Measurements from ENCODE around the gene SLC30A10. TPM values are rescaled to one million over a fixed set of nuclear protein-coding genes. Genes with fewer than 3 reads are reported as not detected.

Gene SLC30A10
- total RNA-seq, 1 experiment from 2014 or later = not detected

GRCh38 chr1:219931033-219931432 is 2.7 kb upstream of the SLC30A10 start:
- TF ChIP-seq, protein P1, sequence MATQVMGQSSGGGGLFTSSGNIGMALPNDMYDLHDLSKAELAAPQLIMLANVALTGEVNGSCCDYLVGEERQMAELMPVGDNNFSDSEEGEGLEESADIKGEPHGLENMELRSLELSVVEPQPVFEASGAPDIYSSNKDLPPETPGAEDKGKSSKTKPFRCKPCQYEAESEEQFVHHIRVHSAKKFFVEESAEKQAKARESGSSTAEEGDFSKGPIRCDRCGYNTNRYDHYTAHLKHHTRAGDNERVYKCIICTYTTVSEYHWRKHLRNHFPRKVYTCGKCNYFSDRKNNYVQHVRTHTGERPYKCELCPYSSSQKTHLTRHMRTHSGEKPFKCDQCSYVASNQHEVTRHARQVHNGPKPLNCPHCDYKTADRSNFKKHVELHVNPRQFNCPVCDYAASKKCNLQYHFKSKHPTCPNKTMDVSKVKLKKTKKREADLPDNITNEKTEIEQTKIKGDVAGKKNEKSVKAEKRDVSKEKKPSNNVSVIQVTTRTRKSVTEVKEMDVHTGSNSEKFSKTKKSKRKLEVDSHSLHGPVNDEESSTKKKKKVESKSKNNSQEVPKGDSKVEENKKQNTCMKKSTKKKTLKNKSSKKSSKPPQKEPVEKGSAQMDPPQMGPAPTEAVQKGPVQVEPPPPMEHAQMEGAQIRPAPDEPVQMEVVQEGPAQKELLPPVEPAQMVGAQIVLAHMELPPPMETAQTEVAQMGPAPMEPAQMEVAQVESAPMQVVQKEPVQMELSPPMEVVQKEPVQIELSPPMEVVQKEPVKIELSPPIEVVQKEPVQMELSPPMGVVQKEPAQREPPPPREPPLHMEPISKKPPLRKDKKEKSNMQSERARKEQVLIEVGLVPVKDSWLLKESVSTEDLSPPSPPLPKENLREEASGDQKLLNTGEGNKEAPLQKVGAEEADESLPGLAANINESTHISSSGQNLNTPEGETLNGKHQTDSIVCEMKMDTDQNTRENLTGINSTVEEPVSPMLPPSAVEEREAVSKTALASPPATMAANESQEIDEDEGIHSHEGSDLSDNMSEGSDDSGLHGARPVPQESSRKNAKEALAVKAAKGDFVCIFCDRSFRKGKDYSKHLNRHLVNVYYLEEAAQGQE (IDR thresholded peaks at IDR 0.05; ENCODE audit: insufficient read depth in 1 of 2, low read depth in 2 of 2, low read length in 1 of 2) = no peak
- no peak for TF ChIP-seq SIN3A (IDR thresholded peaks at IDR 0.05; ENCODE audit: borderline replicate concordance, insufficient read depth, low read depth, low read length)
- TF ChIP-seq TCF7L2 (IDR thresholded peaks at IDR 0.05; ENCODE audit: low read depth, low read length) = no peak
- TF ChIP-seq, protein P2, sequence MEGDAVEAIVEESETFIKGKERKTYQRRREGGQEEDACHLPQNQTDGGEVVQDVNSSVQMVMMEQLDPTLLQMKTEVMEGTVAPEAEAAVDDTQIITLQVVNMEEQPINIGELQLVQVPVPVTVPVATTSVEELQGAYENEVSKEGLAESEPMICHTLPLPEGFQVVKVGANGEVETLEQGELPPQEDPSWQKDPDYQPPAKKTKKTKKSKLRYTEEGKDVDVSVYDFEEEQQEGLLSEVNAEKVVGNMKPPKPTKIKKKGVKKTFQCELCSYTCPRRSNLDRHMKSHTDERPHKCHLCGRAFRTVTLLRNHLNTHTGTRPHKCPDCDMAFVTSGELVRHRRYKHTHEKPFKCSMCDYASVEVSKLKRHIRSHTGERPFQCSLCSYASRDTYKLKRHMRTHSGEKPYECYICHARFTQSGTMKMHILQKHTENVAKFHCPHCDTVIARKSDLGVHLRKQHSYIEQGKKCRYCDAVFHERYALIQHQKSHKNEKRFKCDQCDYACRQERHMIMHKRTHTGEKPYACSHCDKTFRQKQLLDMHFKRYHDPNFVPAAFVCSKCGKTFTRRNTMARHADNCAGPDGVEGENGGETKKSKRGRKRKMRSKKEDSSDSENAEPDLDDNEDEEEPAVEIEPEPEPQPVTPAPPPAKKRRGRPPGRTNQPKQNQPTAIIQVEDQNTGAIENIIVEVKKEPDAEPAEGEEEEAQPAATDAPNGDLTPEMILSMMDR (IDR thresholded peaks at IDR 0.05) = no peak
- no peak for TF ChIP-seq POLR2AphosphoS5 (IDR thresholded peaks at IDR 0.05; ENCODE audit: low read depth, low read length)
- Histone ChIP-seq H3K4me3 (ENCODE audit: low read depth in 2 of 2, low read length in 2 of 2) (no peak overlapping the region), H3K27me3 (ENCODE audit: control insufficient read depth, insufficient read depth, low read length) (peaks cover 5% of the 10 kb centered on the region), H3K36me3 (ENCODE audit: control insufficient read depth, insufficient read depth, low read length) (no peaks in the 10 kb centered on the region), H3K4me1 (ENCODE audit: control insufficient read depth, insufficient read depth, low read length) (no peaks in the 10 kb centered on the region), H3K27ac (ENCODE audit: low read length) (no peak overlapping the region), H3K9me3 (ENCODE audit: control insufficient read depth, insufficient read depth, low read depth, low read length) (no peaks in the 10 kb centered on the region)
- ChIA-PET CTCF (no interaction called here), POLR2A (no interaction called here)
- DNase-seq (ENCODE audit: low read depth, low spot score) (no peak), ATAC-seq (no peak)
- in situ Hi-C loops (cut with HindIII; ENCODE audit: low pct_unique_long_range_greater_than_20kb, low sequenced_read_pairs) = no loop called here
- no TSS peak for BruUV-seq (replicated peaks)
- intact Hi-C loops (cut with micrococcal nuclease; ENCODE audit: unreplicated experiment) = no loop called here

GRCh38 chr1:219928791-219929118 is 398 bp upstream of the SLC30A10 start:
- no TSS peak for BruUV-seq (replicated peaks)
- ChIA-PET POLR2A (no interaction called here), CTCF (no interaction called here)
- intact Hi-C loops (cut with micrococcal nuclease; ENCODE audit: unreplicated experiment) = no loop called here
- peaks cover 13% of the 10 kb centered on the region for H3K27me3 ChIP-seq (ENCODE audit: control insufficient read depth, insufficient read depth, low read length)
- H3K36me3 ChIP-seq (ENCODE audit: control insufficient read depth, insufficient read depth, low read length) = no peaks in the 10 kb centered on the region
- in situ Hi-C loops (cut with HindIII; ENCODE audit: low pct_unique_long_range_greater_than_20kb, low sequenced_read_pairs) = no loop called here
- ATAC-seq (peak; percentile 23; the same call in 1 of the 2 replicates), DNase-seq (ENCODE audit: low read depth, low spot score) (no peak)
- no peaks in the 10 kb centered on the region for H3K9me3 ChIP-seq (ENCODE audit: control insufficient read depth, insufficient read depth, low read depth, low read length)
- no peaks in the 10 kb centered on the region for H3K4me1 ChIP-seq (ENCODE audit: control insufficient read depth, insufficient read depth, low read length)
- H3K4me3 ChIP-seq (ENCODE audit: low read depth in 2 of 2, low read length in 2 of 2) = peak overlapping the region; percentile 40 to 57
- H3K27ac ChIP-seq (ENCODE audit: low read length) = no peak overlapping the region
- TF ChIP-seq, protein P2 (IDR thresholded peaks at IDR 0.05) = no peak
- TF ChIP-seq TCF7L2 (IDR thresholded peaks at IDR 0.05; ENCODE audit: low read depth, low read length) = no peak
- TF ChIP-seq, protein P1 (IDR thresholded peaks at IDR 0.05; ENCODE audit: insufficient read depth in 1 of 2, low read depth in 2 of 2, low read length in 1 of 2) = no peak
- TF ChIP-seq POLR2AphosphoS5 (IDR thresholded peaks at IDR 0.05; ENCODE audit: low read depth, low read length) = no peak
- no peak for TF ChIP-seq SIN3A (IDR thresholded peaks at IDR 0.05; ENCODE audit: borderline replicate concordance, insufficient read depth, low read depth, low read length)
